HFFc6 (cell line): Measurements from ENCODE around the gene VAC14. TPM values are rescaled to one million over a fixed set of nuclear protein-coding genes. Genes with fewer than 3 reads are reported as not detected.

Source experiments
- DNase-seq: peaks from one replicate; pipeline ENCODE4 v3.0.0-alpha.2; 2018
- H3K27ac Mint-ChIP-seq: 2 replicates; pipeline ENCODE4 v1.8.0; 2020; ENCODE audit warnings: mild to moderate bottlenecking, mixed read lengths
- H3K27me3 Mint-ChIP-seq: 2 replicates; pipeline ENCODE4 v1.8.0; 2021; ENCODE audit warnings: mild to moderate bottlenecking, moderate library complexity, mixed read lengths; ENCODE audit not compliant: insufficient read depth
- H3K36me3 Mint-ChIP-seq: 2 replicates; pipeline ENCODE4 v1.8.0; 2021; ENCODE audit warnings: low read depth, mixed read lengths
- H3K4me1 Mint-ChIP-seq: 2 replicates; pipeline ENCODE4 v1.8.0; 2020; ENCODE audit warnings: low read depth, mixed read lengths
- H3K4me3 Mint-ChIP-seq: 2 replicates; pipeline ENCODE4 v1.8.0; 2020; ENCODE audit warnings: mild to moderate bottlenecking, moderate library complexity, mixed read lengths
- H3K9me3 Mint-ChIP-seq: 2 replicates; pipeline ENCODE4 v1.8.0; 2020; ENCODE audit warnings: mild to moderate bottlenecking, mixed read lengths
- CTCF ChIP-seq: fragments of 200-600 bp; sonication (generic); IDR thresholded peaks from 2 replicates; pipeline ENCODE4 v1.5.0; 2021; ENCODE audit warnings: antibody characterized with exemption, mild to moderate bottlenecking
- total RNA-seq, 6 experiments: library from RNA; stranded (reverse); fragmentation: NEBNext Ultra II Directional; extraction: Animal tissue kit (Norgen Biotek cat#: 25700); gene quantifications; 2 replicates in 1 of 6; 3 replicates in 5 of 6; pipeline ENCODE4 v1.2.3, GENCODE V29; 2021

The VAC14 gene
- total RNA-seq, 6 experiments from 2014 or later = 34.5 to 45.5 (median 37.6) TPM

GRCh38 chr16:70708366-70709246 lies 92.4 kb downstream of the VAC14 start:
- Mint-ChIP-seq H3K27me3 (peaks cover 3% of the 10 kb centered on the region), H3K36me3 (no peaks in the 10 kb centered on the region; the same call in 1 of the 2 replicates), H3K9me3 (no peaks in the 10 kb centered on the region), H3K27ac (peak overlapping the region; percentile 100), H3K4me3 (no peak overlapping the region), H3K4me1 (peaks cover 62% of the 10 kb centered on the region)
- DNase-seq = no peak
- TF ChIP-seq CTCF = no peak

GRCh38 chr16:70706948-70707465 lies 94.0 kb downstream of the VAC14 start:
- no peak for TF ChIP-seq CTCF
- H3K27ac Mint-ChIP-seq = peak overlapping the region; percentile 100
- peaks cover 5% of the 10 kb centered on the region for H3K27me3 Mint-ChIP-seq
- peaks cover 69% of the 10 kb centered on the region for H3K4me1 Mint-ChIP-seq
- peak overlapping the region; percentile 72 for H3K4me3 Mint-ChIP-seq
- peak; percentile 97 for DNase-seq
- no peaks in the 10 kb centered on the region for H3K9me3 Mint-ChIP-seq
- no peaks in the 10 kb centered on the region; the same call in 1 of the 2 replicates for H3K36me3 Mint-ChIP-seq

DNA sequence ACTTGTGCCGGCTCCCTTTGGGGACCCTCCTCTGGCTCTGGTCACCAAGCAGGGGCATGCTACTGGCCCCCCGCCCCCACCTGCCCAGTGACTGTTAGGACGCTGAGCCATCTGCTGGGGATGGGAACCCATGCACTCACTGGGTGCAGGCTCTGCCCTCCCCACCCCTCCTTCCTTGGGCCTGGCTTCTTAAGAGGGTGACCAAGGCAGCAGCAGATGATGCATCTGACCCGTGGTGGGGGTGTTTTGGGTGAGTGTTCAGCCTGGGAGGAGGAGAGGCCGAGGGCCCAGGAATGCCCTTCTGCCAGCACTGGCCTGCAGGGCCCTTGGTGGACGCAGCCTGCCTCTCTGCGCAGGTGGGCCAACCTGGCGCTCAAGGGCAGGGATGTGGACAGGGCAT lies 95.9 kb downstream of the VAC14 start:
- Mint-ChIP-seq H3K4me1 (peaks cover 80% of the 10 kb centered on the region), H3K27me3 (peaks cover 5% of the 10 kb centered on the region), H3K27ac (peak overlapping the region; percentile 100), H3K36me3 (no peaks in the 10 kb centered on the region), H3K4me3 (no peak overlapping the region), H3K9me3 (no peaks in the 10 kb centered on the region)
- peak; percentile 66 for DNase-seq
- peak; percentile 37; the same call in 1 of the 2 replicates for TF ChIP-seq CTCF

GRCh38 chr16:70704586-70704985 lies 96.4 kb downstream of the VAC14 start:
- Mint-ChIP-seq H3K9me3 (no peaks in the 10 kb centered on the region), H3K36me3 (no peaks in the 10 kb centered on the region), H3K27me3 (peaks cover 5% of the 10 kb centered on the region), H3K27ac (peak overlapping the region; percentile 100), H3K4me1 (peaks cover 80% of the 10 kb centered on the region), H3K4me3 (no peak overlapping the region)
- no peak for DNase-seq
- TF ChIP-seq CTCF = no peak

DNA sequence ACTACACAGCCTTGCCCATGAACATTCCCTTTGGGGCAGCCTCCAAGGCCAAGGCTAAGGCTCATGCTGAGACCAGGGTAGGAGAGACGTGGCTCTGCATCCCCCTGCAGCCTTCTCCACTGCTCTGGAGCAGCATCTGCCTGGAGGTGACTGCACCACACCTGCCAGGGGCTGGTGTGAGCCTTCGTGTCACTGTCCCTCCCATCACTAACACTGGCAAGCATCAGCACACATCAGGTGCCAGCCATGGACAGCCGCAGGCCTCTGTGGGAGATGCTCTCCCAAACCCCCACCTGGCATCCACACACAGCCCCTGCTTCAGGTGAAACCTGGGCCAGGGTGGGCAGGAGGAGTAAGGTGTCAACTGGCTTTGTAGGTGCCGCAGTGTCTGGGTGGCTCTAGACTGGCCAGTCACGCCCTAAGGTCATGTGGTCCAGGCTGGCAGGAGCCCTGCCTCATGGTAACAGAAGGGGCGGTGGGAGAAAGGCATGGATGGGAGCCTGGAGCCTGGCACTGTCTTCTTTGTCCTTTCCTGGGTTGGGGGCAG lies 97.0 kb downstream of the VAC14 start:
- peaks cover 4% of the 10 kb centered on the region; the same call in 1 of the 2 replicates for H3K36me3 Mint-ChIP-seq
- H3K4me1 Mint-ChIP-seq = peaks cover 80% of the 10 kb centered on the region
- TF ChIP-seq CTCF = no peak
- peaks cover 5% of the 10 kb centered on the region for H3K27me3 Mint-ChIP-seq
- H3K9me3 Mint-ChIP-seq = no peaks in the 10 kb centered on the region
- H3K4me3 Mint-ChIP-seq = peak overlapping the region; percentile 22
- no peak for DNase-seq
- peak overlapping the region; percentile 100 for H3K27ac Mint-ChIP-seq
